ENCODE results near the gene LEMD2.

Gene LEMD2

DNA sequence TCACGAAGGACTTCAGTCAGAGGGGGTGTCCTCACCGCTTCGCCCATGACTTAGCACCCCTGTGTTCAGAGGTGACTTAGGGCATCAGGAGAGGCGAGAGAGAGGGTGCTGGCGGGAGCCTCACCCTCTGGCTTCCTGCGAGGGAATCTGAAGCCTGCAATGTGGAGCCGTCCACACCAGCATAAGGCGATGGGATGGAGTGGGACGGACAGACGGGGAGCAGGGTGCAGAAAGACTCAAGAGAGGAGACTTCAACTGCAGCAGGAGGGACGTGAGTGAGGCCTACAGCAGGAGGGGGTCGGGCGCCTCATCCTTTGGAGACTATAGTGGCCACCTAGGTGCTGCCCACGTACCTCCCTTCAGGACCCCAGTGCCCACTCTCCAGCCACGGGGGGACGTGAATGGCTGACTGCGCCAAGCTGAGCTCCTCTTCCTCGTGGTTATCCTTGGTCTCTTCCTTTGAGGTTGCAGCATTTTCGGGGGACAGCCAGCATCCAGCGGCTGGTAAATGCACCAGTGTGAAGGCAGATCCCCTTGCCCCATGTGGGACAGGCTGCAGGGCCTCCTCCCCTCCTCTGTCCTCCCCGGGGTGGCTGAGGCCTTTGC lies 41.8 kb upstream of the LEMD2 start:
- H3K27ac ChIP-seq: no peak overlapping the region
- no peaks in the 10 kb centered on the region for H3K9me3 ChIP-seq (ENCODE audit: low read depth, low read length)
- H3K9ac ChIP-seq (ENCODE audit: insufficient read length): no peak overlapping the region

DNA sequence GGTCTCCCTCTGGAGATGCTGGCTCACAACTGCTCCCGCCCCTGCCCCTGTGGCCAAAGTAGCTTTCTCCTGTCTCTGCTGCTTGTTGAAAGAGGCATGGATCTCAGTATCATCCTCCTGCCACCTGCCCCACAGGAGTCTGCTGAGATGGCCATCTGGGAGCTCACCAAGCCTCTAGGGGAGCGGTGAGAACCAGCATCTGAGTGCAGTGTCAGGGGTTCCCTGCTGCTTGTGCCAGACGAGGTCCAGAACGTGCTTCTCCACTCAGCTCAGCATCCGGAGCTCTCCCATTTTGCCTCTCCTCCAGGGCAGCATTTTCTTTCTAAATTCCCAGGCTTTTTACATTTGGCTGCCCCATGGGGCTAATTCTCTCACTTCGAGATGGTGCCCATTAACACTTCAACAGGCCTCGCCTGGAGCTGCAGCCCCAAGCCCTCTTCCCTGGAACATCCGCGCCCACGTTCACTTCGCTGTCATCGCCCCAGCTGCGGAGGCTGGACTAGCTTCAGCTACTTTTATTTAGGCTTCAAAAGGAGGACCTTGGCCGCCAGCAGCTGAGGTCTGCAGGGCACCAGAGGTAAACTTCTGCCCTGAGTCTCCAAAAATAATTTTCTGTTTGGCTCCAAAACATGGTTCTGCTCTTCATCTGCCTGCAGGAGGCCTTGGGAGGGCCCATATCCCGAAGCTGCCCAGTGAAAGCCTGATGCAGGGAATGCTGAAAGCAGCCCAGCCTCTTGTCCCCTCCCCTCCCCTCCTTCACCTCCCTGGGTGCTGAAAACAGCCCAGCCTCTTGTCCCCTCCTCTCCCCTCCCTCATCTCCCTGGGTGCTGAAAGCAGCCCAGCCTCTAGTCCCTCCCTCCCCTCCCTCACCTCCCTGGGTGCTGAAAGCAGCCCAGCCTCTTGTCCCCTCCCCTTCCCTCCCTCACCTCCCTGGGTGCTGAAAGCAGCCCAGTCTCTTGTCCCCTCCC lies 40.1 kb upstream of the LEMD2 start:
- H3K27ac ChIP-seq: no peak overlapping the region

More for the DNA sequence above, 41.8 kb upstream of the LEMD2 start:
- Histone ChIP-seq H3K36me3 (ENCODE audit: insufficient read depth, low read length) (no peaks in the 10 kb centered on the region), H3K4me3 (no peak overlapping the region)
- DNase-seq (ENCODE audit: low read depth, low spot score): no peak
- TF ChIP-seq POLR2AphosphoS5 (IDR thresholded peaks at IDR 0.05; ENCODE audit: borderline replicate concordance, low read depth, low read length): no peak
- TF ChIP-seq EZH2 (IDR thresholded peaks at IDR 0.05): no peak
- TF ChIP-seq FOXP2 (optimal IDR thresholded peaks at IDR 0.05; ENCODE audit: control extremely low read depth, extremely low read length, insufficient read depth): no peak

DNA sequence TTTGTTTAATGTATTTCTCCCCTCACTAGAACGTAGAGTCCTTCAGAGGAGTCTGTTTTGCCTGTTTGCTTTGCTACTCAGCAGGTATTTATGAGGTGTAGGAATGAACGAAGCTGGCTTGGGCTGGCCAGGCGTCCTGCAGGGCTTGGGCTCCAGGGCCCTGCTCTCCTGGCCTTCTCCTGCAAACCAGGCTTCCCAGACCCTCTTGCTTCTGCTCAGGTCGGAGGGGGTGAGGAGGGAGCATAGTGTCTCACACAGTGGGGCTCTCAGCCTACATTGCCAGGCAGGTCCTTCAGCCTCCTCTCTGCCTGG lies 39.5 kb upstream of the LEMD2 start:
- no peak overlapping the region for H3K9ac ChIP-seq (ENCODE audit: insufficient read length)
- H3K4me3 ChIP-seq: no peak overlapping the region
- no peaks in the 10 kb centered on the region for H3K9me3 ChIP-seq (ENCODE audit: low read depth, low read length)
- H3K27ac ChIP-seq: no peak overlapping the region
- no peak for TF ChIP-seq POLR2AphosphoS5 (IDR thresholded peaks at IDR 0.05; ENCODE audit: borderline replicate concordance, low read depth, low read length)
- TF ChIP-seq FOXP2 (optimal IDR thresholded peaks at IDR 0.05; ENCODE audit: control extremely low read depth, extremely low read length, insufficient read depth): no peak
- TF ChIP-seq EZH2 (IDR thresholded peaks at IDR 0.05): no peak
- no peak for DNase-seq (ENCODE audit: low read depth, low spot score)
- no peaks in the 10 kb centered on the region for H3K36me3 ChIP-seq (ENCODE audit: insufficient read depth, low read length)

More for the DNA sequence above, 40.1 kb upstream of the LEMD2 start:
- Histone ChIP-seq H3K9me3 (ENCODE audit: low read depth, low read length) (no peaks in the 10 kb centered on the region), H3K36me3 (ENCODE audit: insufficient read depth, low read length) (no peaks in the 10 kb centered on the region), H3K9ac (ENCODE audit: insufficient read length) (no peak overlapping the region), H3K4me3 (no peak overlapping the region)
- no peak for DNase-seq (ENCODE audit: low read depth, low spot score)
- TF ChIP-seq EZH2 (IDR thresholded peaks at IDR 0.05): no peak
- no peak for TF ChIP-seq POLR2AphosphoS5 (IDR thresholded peaks at IDR 0.05; ENCODE audit: borderline replicate concordance, low read depth, low read length)
- no peak for TF ChIP-seq FOXP2 (optimal IDR thresholded peaks at IDR 0.05; ENCODE audit: control extremely low read depth, extremely low read length, insufficient read depth)

DNA sequence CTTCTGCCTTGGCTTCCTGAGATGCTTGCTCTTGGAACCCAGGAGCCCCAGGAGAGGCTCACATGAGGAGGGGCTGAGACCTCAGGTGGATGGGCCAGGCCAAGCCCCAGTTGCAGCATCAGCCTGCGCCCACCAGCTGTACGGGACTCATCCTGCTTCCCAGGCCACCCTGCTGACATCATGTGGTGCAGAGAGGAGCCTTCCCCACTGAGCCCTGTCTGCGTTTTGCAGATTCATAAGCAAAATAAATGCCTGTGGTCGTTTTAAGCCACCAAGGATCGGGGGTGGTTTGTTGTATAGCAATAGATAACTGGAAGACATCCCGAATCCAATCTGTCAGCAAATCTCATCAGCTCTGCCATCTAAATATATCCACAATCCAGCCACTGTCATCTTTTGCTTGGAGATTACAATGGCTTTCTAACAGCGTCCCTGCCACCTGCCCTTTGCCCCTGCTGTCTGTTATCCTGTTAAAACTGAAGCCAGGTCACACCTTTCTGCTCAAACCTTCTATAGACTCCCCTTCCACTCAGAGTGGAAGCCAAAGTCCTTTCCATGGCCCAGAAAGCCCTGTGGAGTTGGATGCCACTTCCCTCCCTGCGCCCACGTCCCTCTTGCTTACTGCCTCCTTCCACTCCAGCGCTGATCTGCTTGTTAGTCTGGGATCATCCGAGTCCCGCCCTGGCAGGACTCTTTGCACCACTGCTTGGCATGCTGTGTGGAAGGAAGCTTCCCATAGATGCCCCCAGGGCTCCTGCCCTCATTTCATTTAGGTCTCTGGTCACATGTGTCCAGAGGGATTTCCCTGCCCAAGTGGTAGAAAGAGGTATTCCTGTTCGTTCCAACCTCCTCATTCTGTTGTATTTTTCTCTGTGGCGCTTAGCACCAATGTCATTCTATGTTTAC lies 38.9 kb upstream of the LEMD2 start:
- DNase-seq (ENCODE audit: low read depth, low spot score): no peak
- Histone ChIP-seq H3K9ac (ENCODE audit: insufficient read length) (no peak overlapping the region), H3K27ac (no peak overlapping the region), H3K4me3 (no peak overlapping the region), H3K9me3 (ENCODE audit: low read depth, low read length) (no peaks in the 10 kb centered on the region), H3K36me3 (ENCODE audit: insufficient read depth, low read length) (no peaks in the 10 kb centered on the region)
- TF ChIP-seq POLR2AphosphoS5 (IDR thresholded peaks at IDR 0.05; ENCODE audit: borderline replicate concordance, low read depth, low read length) (no peak), FOXP2 (optimal IDR thresholded peaks at IDR 0.05; ENCODE audit: control extremely low read depth, extremely low read length, insufficient read depth) (peak; percentile 31), EZH2 (IDR thresholded peaks at IDR 0.05) (no peak)

DNA sequence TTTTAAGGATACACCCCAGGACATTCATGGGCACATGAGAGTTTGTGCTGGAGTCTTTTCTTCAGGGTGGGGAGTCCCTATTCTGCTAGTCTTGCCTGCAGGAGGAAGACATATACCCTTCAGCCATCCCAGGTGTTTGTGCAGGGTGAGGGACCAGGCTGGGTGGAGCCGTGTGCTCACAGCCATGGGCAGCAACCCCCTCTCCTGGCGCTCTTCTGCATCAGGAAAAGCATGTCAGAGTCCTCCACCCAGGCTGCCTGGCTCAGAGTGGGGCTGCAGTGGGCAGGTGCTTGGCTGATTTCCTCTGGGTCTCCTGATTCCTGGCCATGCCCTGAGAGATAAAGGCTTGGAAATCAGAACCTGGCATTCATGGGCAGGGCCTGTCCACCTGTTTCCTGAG lies 37.6 kb upstream of the LEMD2 start:
- H3K4me3 ChIP-seq: no peak overlapping the region

DNA sequence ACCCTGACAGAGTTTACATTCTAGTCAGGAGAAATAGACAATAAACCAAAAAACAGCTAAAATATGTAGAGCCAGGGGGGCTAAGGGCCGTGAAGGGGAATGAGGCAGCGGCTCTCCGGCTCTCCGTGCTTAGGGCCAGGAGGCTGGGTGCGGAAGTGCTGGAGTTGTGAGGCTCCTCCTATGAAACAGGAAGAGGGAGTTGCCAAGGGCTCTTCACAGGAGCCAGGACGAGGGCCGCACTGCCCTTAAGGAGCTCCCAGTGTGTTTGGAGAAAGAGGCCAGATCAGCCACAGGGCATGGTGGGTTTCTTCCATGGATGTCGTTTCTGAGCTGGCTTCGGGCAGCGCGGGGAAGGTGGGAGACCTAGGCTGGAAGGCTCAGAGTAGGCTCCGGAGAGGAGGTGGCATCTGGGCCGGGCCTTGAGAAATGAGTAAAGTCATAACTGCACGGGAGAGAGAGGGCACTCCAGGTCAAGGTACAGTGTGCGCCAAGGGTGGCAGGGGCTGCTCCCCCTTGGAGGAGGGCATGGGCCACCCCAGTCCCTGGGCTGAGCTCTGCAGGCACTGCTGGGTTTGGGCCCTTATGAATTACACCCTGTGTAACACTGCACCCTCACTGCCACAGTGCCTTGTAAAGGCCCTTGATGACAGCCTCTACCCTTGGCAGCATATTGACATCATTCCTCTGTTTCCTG lies 35.7 kb upstream of the LEMD2 start:
- TF ChIP-seq POLR2AphosphoS5 (IDR thresholded peaks at IDR 0.05; ENCODE audit: borderline replicate concordance, low read depth, low read length) (no peak), FOXP2 (optimal IDR thresholded peaks at IDR 0.05; ENCODE audit: control extremely low read depth, extremely low read length, insufficient read depth) (no peak), EZH2 (IDR thresholded peaks at IDR 0.05) (no peak)
- no peak for DNase-seq (ENCODE audit: low read depth, low spot score)
- H3K4me3 ChIP-seq: no peak overlapping the region
- H3K27ac ChIP-seq: no peak overlapping the region
- no peak overlapping the region for H3K9ac ChIP-seq (ENCODE audit: insufficient read length)
- no peaks in the 10 kb centered on the region for H3K9me3 ChIP-seq (ENCODE audit: low read depth, low read length)
- no peaks in the 10 kb centered on the region for H3K36me3 ChIP-seq (ENCODE audit: insufficient read depth, low read length)

More for the DNA sequence above, 37.6 kb upstream of the LEMD2 start:
- TF ChIP-seq POLR2AphosphoS5 (IDR thresholded peaks at IDR 0.05; ENCODE audit: borderline replicate concordance, low read depth, low read length) (no peak), FOXP2 (optimal IDR thresholded peaks at IDR 0.05; ENCODE audit: control extremely low read depth, extremely low read length, insufficient read depth) (no peak), EZH2 (IDR thresholded peaks at IDR 0.05) (no peak)
- Histone ChIP-seq H3K27ac (no peak overlapping the region), H3K9me3 (ENCODE audit: low read depth, low read length) (no peaks in the 10 kb centered on the region), H3K36me3 (ENCODE audit: insufficient read depth, low read length) (no peaks in the 10 kb centered on the region), H3K9ac (ENCODE audit: insufficient read length) (no peak overlapping the region)
- no peak for DNase-seq (ENCODE audit: low read depth, low spot score)

DNA sequence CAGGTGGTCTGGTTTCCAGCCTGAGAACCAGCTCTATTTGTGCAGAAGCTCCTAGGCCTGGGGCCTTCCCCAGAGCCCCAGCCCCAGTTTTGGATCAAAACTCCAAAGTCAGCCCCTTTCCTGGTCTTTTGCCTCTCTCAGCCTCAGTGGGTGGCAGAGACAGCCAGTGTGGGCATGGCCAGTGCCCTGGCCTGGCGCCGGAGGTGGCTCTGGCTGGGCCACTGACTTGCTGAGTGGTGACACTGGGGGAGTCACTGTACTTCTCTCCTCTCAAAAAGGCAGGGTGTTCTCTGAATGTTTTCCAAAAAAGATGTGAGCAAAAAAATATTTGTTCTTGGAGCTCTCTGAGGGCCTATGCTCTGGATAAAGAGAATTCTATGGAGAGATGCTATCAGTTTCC lies 34.9 kb upstream of the LEMD2 start:
- TF ChIP-seq POLR2AphosphoS5 (IDR thresholded peaks at IDR 0.05; ENCODE audit: borderline replicate concordance, low read depth, low read length) (no peak), EZH2 (IDR thresholded peaks at IDR 0.05) (no peak), FOXP2 (optimal IDR thresholded peaks at IDR 0.05; ENCODE audit: control extremely low read depth, extremely low read length, insufficient read depth) (no peak)
- no peak overlapping the region for H3K4me3 ChIP-seq
- H3K9ac ChIP-seq (ENCODE audit: insufficient read length): no peak overlapping the region

More for the DNA sequence above, 34.9 kb upstream of the LEMD2 start:
- no peak overlapping the region for H3K27ac ChIP-seq
- no peaks in the 10 kb centered on the region for H3K36me3 ChIP-seq (ENCODE audit: insufficient read depth, low read length)
- H3K9me3 ChIP-seq (ENCODE audit: low read depth, low read length): no peaks in the 10 kb centered on the region
- DNase-seq (ENCODE audit: low read depth, low spot score): no peak

All from SK-N-MC (cell line).